ENCODE results near the gene NT5M. TPM values are rescaled to one million over a fixed set of nuclear protein-coding genes. Genes with fewer than 3 reads are reported as not detected.

NT5M gene
- total RNA-seq, 1 experiment from 2014 or later = 5.5 TPM

DNA sequence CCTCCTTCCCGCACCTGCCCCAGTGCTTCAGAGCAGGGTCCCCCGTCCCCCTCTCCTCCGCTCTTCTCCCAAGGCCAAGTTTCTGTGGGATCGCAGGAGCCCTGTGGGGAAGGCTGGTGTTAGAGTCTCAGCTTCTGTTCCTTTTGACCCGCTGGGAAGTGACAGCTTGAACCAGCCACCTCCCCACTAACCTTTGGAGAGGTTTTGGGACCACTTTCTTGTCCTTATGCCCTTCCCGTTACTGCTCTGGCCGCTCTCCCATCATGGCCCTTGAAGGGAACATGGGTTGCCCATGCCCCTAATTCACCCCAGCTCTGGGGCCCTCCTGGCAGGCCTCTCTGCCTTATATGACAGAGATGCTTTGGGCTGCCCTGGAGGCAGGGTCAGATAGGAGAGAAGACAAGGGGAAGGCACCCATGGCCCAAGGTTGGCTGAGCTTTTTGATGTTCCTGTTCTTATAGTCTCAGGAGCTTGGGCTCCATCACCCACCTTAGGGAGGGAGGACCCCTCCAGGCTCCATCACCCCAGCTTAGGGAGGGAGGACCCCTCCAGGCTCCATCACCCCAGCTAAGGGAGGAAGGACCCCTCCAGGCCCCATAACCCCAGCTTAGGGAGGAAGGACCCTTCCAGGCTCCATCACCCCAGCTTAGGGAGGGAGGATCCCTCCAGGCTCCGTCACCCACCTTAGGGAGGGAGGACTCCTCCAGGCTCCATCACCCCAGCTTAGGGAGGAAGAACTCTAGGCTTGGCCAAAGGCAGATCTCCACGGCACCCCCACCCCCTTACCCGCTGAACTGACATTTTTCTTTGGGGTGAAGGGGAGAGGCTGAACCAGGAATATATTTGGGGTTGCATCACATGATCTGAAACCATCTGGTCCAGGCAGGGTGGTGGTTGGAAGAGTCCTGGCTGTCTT lies 45.0 kb downstream of the NT5M start:
- no peak overlapping the region for H3K4me3 Mint-ChIP-seq (ENCODE audit: unreplicated experiment)
- no peaks in the 10 kb centered on the region for H3K4me1 Mint-ChIP-seq (ENCODE audit: insufficient read depth, unreplicated experiment)
- BruUV-seq (replicated peaks) = no TSS peak
- H3K27ac Mint-ChIP-seq (ENCODE audit: low read depth, unreplicated experiment) = no peak overlapping the region
- intact Hi-C loops (cut with micrococcal nuclease) = no loop called here
- no peaks in the 10 kb centered on the region for H3K36me3 Mint-ChIP-seq (ENCODE audit: insufficient read depth, unreplicated experiment)
- no peak for DNase-seq (ENCODE audit: unreplicated experiment)
- CTCF ChIA-PET = interaction anchor here (0.5 to 4.1 kb wide), 6 partner anchors 88 to 1159 kb away, joined by 3 to 22 read pairs (median 4); no protein-coding TSS in a partner anchor
- POLR2A ChIA-PET = no interaction called here
- no peak for TF ChIP-seq CTCF (IDR thresholded peaks at IDR 0.05; ENCODE audit: unreplicated experiment)
- peaks cover 1% of the 10 kb centered on the region for H3K27me3 Mint-ChIP-seq (ENCODE audit: insufficient read depth, unreplicated experiment)
- no peaks in the 10 kb centered on the region for H3K9me3 Mint-ChIP-seq (ENCODE audit: unreplicated experiment)

DNA sequence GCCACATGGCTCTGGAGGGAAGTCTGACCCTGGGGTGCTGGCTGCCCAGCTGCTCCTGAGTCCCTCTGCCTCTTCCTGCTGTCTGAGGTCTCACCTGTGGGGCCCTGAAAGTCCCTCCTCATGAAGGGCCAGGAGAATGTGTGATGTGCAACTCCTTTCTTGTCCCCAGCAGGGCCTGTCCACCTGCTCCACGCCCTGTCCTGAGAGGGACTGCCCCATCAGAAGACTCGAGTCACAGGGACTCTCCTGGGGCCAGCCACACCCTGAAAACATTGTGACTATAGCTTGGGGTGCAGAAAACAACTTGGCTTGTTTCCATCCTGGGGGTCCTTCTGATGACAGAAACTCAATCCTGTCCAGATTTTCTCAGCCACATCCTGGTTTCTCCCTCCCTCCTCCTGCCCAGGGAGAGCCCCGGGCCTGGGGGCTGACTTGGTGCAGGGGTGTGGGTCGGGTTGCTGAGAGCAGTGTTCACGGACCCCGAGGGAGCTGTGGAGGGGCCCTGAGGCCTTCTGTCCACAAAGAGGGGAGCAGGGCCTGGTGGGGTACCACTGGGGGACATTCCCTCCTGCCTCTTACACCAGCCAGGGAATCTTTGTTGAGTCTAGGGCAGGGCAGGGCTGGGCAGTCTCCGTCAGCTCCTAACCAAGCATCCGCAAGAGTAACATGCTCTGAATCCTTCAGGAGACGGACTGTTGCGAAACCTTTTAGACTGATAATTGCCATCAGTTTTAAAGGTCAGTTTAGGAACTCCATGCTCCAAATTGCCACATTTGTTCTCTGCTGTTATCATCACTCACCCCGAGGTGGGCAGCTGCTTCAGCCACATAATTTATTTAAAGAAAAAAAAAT lies 45.9 kb downstream of the NT5M start:
- H3K4me1 Mint-ChIP-seq (ENCODE audit: insufficient read depth, unreplicated experiment) = no peaks in the 10 kb centered on the region
- no peaks in the 10 kb centered on the region for H3K9me3 Mint-ChIP-seq (ENCODE audit: unreplicated experiment)
- H3K4me3 Mint-ChIP-seq (ENCODE audit: unreplicated experiment) = no peak overlapping the region
- peaks cover 8% of the 10 kb centered on the region for H3K27me3 Mint-ChIP-seq (ENCODE audit: insufficient read depth, unreplicated experiment)
- ChIA-PET POLR2A (no interaction called here), CTCF (interaction anchor here (0.7 to 4.1 kb wide), 5 partner anchors 87 to 293 kb away, joined by 3 to 22 read pairs (median 4); no protein-coding TSS in a partner anchor)
- DNase-seq (ENCODE audit: unreplicated experiment) = no peak
- H3K27ac Mint-ChIP-seq (ENCODE audit: low read depth, unreplicated experiment) = no peak overlapping the region
- BruUV-seq (replicated peaks) = no TSS peak
- intact Hi-C loops (cut with micrococcal nuclease) = no loop called here
- no peaks in the 10 kb centered on the region for H3K36me3 Mint-ChIP-seq (ENCODE audit: insufficient read depth, unreplicated experiment)
- no peak for TF ChIP-seq CTCF (IDR thresholded peaks at IDR 0.05; ENCODE audit: unreplicated experiment)

DNA sequence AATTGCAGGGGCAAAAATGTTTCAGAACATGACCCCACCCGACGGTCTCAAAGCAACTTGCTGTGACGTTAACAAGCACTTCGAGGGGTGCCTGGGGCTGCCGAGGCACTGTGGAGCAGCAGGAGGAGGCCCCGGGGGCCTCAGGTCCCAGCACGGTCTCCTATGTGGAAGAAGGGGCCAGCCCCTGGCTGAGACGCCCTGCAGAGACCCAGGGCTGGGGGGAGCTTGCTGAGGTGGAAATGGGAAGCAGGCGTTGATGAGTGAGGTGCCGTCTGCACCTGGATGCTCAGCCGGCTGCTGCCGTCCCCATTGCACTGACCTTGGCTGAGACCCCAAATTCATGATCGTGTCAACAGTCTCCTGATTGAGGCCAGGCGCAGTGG lies 46.5 kb downstream of the NT5M start:
- ChIA-PET POLR2A (interaction anchor here (0.6 kb wide), 1 partner anchor 29 kb away, joined by 3 read pairs; no protein-coding TSS in a partner anchor), CTCF (interaction anchor here (1.0 to 4.1 kb wide), 2 partner anchors 241 to 292 kb away, joined by 3 to 22 read pairs; no protein-coding TSS in a partner anchor)
- Mint-ChIP-seq H3K4me1 (ENCODE audit: insufficient read depth, unreplicated experiment) (no peaks in the 10 kb centered on the region), H3K36me3 (ENCODE audit: insufficient read depth, unreplicated experiment) (no peaks in the 10 kb centered on the region), H3K27me3 (ENCODE audit: insufficient read depth, unreplicated experiment) (peaks cover 8% of the 10 kb centered on the region), H3K4me3 (ENCODE audit: unreplicated experiment) (no peak overlapping the region), H3K27ac (ENCODE audit: low read depth, unreplicated experiment) (no peak overlapping the region), H3K9me3 (ENCODE audit: unreplicated experiment) (no peaks in the 10 kb centered on the region)
- no TSS peak for BruUV-seq (replicated peaks)
- intact Hi-C loops (cut with micrococcal nuclease) = no loop called here
- no peak for TF ChIP-seq CTCF (IDR thresholded peaks at IDR 0.05; ENCODE audit: unreplicated experiment)
- DNase-seq (ENCODE audit: unreplicated experiment) = no peak

Measured in MCF 10A (cell line).